ENCODE results near the gene NKX6-1. TPM values are rescaled to one million over a fixed set of nuclear protein-coding genes. Genes with fewer than 3 reads are reported as not detected.

The NKX6-1 gene
- total RNA-seq, 1 experiment from 2014 or later: 0.09 TPM

- H3K4me1 Mint-ChIP-seq: peaks cover 7 to 11% of the 10 kb centered on the region in 2 experiments
- no peaks in the 10 kb centered on the region for H3K27me3 ChIP-seq (ENCODE audit: insufficient read depth, low read length)
- H3K4ac ChIP-seq (ENCODE audit: low read depth, low read length): no peak overlapping the region
- no CpG with 5 or more reads among the region's 3 CpGs for WGBS (ENCODE audit: extremely low coverage, insufficient read length, low lambda C conversion rate)
- no peak overlapping the region for H4K91ac ChIP-seq (ENCODE audit: insufficient read length, low read depth, low read length)
- H2BK120ac ChIP-seq (ENCODE audit: low read depth, low read length, poor library complexity, severe bottlenecking): no peak overlapping the region
- no peak overlapping the region for H3K27ac ChIP-seq (ENCODE audit: insufficient read length, low read depth, low read length)
- H3K27me3 Mint-ChIP-seq (ENCODE audit: low read depth): no peaks in the 10 kb centered on the region
- no peaks in the 10 kb centered on the region for H3K79me1 ChIP-seq (ENCODE audit: insufficient read depth, low read depth, low read length, poor library complexity, severe bottlenecking)
- no peak overlapping the region for H4K5ac ChIP-seq (ENCODE audit: insufficient read length, low read depth, low read length)
- no peak overlapping the region for H2BK12ac ChIP-seq (ENCODE audit: insufficient read length, low read depth, low read length)
- no peaks in the 10 kb centered on the region for H3K9me3 Mint-ChIP-seq
- H2BK20ac ChIP-seq (ENCODE audit: low read depth, low read length, poor library complexity, severe bottlenecking): no peak overlapping the region
- no peak for TF ChIP-seq CTCF (conservative IDR thresholded peaks at IDR 0.05)
- no peak overlapping the region for H4K8ac ChIP-seq (replicated peaks; ENCODE audit: insufficient read length, low read depth, low read length)
- no peak for DNase-seq
- no peak overlapping the region for H2BK5ac ChIP-seq (ENCODE audit: insufficient read length, low read length)
- no peak overlapping the region for H3K4me3 Mint-ChIP-seq
- no peak overlapping the region for H3K9ac ChIP-seq (ENCODE audit: extremely low read depth, insufficient read length, low read length)
- no peaks in the 10 kb centered on the region for H3K79me2 ChIP-seq (ENCODE audit: insufficient read depth, low read length)
- H3K56ac ChIP-seq (ENCODE audit: insufficient read length, low read depth, low read length): no peak overlapping the region
- no peak overlapping the region for H3K23ac ChIP-seq (ENCODE audit: insufficient read length, low read depth, low read length)
- H2AFZ ChIP-seq (ENCODE audit: low read length): no peak overlapping the region
- H3K18ac ChIP-seq (ENCODE audit: insufficient read length, low read depth, low read length): no peak overlapping the region
- no peak overlapping the region for H3K4me2 ChIP-seq (ENCODE audit: insufficient read depth, insufficient read length, low read length)
- no peak overlapping the region for H2BK15ac ChIP-seq (ENCODE audit: low read depth, low read length)
- H3K27ac Mint-ChIP-seq: no peak overlapping the region
- H3K9me3 ChIP-seq (ENCODE audit: control insufficient read depth, low read depth, low read length): no peaks in the 10 kb centered on the region
- H3T11ph ChIP-seq (ENCODE audit: low read length): no peak overlapping the region
- no peak overlapping the region for H3K14ac ChIP-seq (ENCODE audit: insufficient read depth, low read length)
- H4K20me1 ChIP-seq (ENCODE audit: control insufficient read depth, insufficient read depth, insufficient read length): no peaks in the 10 kb centered on the region
- H3K36me3 Mint-ChIP-seq (ENCODE audit: insufficient read depth in 1 of 3, low read depth in 3 of 3): no peaks in the 10 kb centered on the region
- H2AK5ac ChIP-seq (ENCODE audit: insufficient read length, low read length): no peak overlapping the region
- no peaks in the 10 kb centered on the region for H3K4me1 ChIP-seq (ENCODE audit: insufficient read depth, low read length)
- H3K23me2 ChIP-seq (ENCODE audit: insufficient read length, low read depth, low read length, poor library complexity, severe bottlenecking): no peaks in the 10 kb centered on the region
These were observed 31.5 kb downstream of the NKX6-1 start for GRCh38 chr4:84467601-84468000.
